RPMI8226 (cell line): ENCODE results near the gene LASP1.
"Not testable (repeated sequence)": the region's sequence is repeated elsewhere in the genome, so short reads cannot be mapped to it uniquely, and the experiment has no call there.

ENCODE experiments used
- DNase-seq: peaks from one replicate; pipeline ENCODE4 v3.0.0-alpha.2; 2015

The LASP1 gene

DNA sequence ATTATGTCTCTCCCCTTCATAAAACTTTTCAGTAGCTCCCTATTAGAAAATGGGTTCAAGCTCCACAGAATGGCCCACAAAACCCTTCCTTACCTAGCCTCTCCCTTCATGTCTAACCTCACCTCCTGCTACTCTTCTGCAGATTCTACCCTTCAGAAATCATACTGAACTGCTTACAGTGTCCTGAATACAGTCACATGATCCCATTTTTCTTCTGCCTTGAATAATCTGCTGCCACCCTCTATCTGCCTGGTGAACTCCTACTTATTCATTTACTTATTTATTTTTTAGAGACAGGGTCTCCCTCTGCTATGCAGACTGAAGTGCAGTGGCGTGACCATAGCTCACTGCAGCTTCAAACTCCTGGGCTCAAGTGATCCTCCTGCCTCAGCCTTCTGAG is 70.5 kb downstream of the LASP1 start:
- no peak for DNase-seq

DNA sequence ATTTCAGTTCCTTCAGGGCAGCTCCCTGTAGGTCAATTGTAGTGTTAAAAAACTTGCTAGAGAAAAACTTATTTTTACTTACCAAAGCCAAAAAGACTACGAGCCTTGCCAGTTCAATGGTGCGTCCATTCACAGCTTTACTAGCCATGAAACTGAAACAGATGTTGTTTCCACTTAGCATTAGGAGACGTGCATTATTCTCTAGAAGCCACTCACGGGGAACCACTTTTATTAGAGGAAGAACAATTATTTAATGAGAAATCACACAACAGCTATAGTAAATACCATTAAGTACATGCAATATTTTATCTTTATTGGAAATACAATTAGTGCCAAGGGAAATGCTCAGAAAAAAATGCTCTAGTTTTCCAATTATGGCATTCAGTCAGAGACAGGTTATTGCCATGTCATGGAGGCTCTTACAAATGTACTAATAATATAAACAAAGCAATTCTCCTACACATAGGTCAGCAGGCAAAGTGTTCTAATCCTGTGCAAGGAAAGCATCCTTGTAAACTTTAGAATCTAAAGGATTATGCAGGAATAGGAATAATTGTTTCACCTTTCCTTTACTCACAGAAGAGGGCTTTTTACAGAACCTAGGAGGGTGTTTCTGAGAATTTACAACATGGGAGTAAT is 73.0 kb downstream of the LASP1 start:
- DNase-seq = peak; percentile 29

DNA sequence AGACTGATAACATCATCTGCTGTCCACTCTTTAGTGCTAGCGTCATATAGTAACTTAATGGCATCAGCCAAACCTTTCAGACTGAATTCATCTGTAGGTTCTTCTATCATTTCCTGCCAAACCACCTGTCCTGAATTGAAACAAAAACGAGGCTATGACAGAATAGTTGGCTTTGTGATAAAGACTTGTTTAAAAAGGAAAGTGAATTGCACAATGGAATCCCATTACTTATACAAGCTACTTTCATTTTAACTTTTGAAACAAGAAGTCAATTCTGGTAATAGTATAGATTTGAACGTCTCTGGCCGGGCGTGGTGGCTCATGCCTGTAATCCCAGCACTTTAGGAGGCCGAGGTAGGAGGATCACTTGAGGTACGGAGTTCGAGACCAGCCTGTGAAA is 73.7 kb downstream of the LASP1 start:
- DNase-seq = no peak

- no peak for DNase-seq
Measured at GRCh38 chr17:38947189-38947588, 77.3 kb downstream of the LASP1 start.

- not testable (repeated sequence) for DNase-seq
Measured at GRCh38 chr17:38953800-38954199, 83.9 kb downstream of the LASP1 start.

- DNase-seq = no peak
Measured at GRCh38 chr17:38958326-38958725, 88.5 kb downstream of the LASP1 start.

DNA sequence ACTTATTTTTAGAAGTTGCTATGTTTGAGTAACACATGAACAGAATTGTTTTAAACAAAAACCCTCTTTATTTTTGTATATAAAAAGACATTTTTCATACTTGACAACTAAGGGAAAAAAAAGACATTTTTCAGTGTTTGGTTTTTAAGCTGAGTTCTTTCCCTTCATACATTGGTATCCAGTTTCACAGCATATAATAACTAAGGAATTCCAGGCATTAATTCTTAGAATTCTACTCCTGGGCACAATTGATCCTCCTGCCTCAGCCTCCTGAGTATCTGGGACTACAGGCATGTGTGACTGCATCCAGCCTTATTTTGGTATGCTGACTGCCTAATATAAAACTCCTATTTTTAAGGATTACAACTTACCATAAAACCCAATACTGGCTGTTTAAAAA is 88.9 kb downstream of the LASP1 start:
- DNase-seq = no peak

GRCh38 chr17:38959508-38959907 is 89.7 kb downstream of the LASP1 start:
- DNase-seq = no peak

DNA sequence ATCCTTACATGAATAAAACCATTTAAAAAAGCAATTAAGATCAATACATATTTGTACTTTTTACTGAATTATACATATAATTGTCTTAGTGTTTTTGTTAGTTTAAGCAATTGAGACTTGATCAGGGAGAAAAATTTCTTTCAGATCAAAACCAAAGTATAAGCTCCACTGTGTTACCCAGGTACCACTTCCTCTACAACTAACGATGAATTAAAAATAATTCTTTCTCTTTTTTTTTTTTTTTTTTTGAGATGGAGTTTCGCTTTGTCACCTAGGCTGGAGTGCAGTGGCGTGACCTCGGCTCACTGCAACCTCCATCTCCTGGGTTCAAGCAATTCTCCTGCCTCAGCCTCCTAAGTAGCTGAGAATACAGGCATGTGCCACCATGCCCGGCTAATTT is 90.5 kb downstream of the LASP1 start:
- no peak for DNase-seq

DNA sequence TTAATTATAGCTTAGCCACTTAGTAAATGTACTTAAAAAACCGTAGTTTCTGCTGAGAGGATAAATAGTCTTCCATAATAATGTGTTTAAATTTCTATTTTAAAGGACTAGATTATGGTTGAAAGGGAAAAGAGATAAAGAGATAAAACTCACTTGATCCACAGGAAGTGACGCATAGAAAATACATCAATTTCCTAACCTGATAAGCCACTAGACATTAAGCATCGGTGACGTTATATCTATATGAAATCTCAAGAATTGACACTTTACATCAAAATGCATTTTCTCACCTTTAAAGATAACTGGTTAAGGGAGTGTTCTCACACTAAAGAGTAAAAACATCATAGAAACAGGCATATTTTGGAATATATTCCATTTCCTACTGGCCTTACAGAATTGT is 91.6 kb downstream of the LASP1 start:
- DNase-seq = no peak

DNA sequence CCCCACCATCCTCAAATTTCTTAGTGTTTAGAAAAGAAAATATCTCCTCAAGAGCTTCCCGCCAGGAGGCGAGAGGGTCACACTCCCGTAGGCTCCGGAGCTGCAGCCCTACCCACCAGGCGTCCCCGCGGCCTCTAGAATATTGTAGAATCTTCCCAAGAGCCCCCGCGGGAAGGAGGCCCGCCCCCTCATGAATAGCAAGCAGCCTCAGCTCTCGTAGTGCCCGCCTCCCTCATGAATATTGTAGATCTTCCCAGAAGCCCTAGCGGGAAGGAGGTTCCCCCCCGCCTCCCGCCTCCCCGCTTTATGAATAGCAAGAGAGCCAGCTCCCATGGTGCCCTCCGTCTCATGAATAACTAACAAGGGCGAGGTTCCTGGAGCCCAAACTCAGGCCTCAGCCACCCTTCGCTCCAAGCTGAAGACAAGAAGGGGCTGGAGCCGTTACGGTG is 97.5 kb downstream of the LASP1 start, which contains the start of gene FBXO47:
Gene FBXO47 (minus strand): TSS at position 114 of the 449 bp plus-strand sequence. CDS start 4,378 bp downstream, outside the sequence.
- DNase-seq = peak; percentile 50

DNA sequence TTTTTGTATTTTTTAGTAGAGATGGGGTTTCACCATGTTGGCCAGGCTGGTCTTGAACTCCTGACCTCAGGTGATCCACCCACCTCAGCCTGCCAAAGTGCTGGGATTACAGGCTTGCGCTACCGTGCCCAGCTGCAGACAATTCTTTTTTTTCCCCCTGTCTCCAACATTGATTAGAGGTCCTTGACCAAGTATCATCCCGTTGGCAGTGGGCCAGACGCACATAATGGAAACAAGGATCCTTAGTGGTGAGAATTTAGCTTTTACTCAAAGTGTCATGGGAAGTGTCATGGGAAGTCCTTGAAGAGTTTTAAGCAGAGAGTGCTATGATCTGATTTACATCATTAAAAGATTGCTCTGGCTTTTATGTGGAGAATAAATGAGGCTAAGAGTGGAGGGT is 99.4 kb downstream of the LASP1 start:
- no peak for DNase-seq

DNA sequence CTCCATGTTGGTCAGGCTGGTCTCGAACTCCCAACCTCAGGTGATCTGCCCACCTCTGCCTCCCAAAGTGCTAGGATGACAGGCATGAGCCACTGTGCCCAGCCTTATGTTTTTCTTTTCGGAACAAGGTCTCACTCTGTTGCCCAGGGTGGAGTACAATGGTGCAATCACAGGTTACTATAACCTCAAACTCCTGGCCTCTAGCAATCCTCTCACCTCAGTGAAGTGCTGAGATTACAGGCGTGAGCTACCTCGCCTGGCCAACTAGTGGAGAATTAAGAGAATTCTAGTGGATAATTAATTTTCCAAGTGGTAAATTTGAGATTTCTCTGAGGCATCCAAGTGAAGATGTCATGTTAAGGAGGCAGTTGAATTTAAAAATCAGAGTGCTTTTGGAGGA is 100.3 kb downstream of the LASP1 start:
- peak; percentile 28 for DNase-seq

DNA sequence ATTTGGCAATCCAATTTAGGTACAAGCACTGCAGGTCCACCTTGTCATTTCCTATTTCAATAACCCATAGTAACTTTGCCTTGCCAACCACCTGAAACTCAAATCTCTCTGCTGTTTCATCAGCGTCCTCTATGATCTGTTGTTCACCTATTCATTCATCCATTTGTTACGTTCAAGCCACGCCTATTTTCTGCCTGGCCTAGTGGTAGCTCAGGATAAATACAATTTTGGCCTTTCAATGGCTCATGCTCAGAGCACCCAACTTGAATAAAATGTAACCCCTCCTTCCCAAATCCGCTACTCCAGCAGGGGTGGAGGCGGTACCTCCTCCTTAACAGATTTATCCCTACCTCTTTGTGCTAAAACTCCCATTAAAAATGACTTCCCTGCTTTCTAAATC is 100.9 kb downstream of the LASP1 start:
- peak; percentile 22 for DNase-seq
